Endothelial cell of umbilical vein (primary cell): ENCODE measurements around the gene SERPINA5. TPM values are rescaled to one million over a fixed set of nuclear protein-coding genes. Genes with fewer than 3 reads are reported as not detected.

Source experiments
- BruUV-seq: library from RNA; stranded (reverse); fragments of 400-500 nt; replicated peaks from 2 replicates; lab custom pipeline; 2021; lab: Mats Ljungman, UMichigan
- CTCF ChIA-PET: fragments of 300-600, 350-600 bp; sonication (Branson Sonifier 250); formaldehyde crosslinking; loops from one replicate; lab custom pipeline; 2021; ENCODE audit warnings: antibody characterized with exemption, inconsistent platforms; lab: Charles Lee
- POLR2A ChIA-PET: fragments of 300-600, 350-600 bp; sonication (Branson Sonifier 250); formaldehyde crosslinking; loops from one replicate; lab custom pipeline; 2021; ENCODE audit warnings: antibody characterized with exemption, inconsistent platforms; lab: Charles Lee
- DNase-seq: peaks from one replicate; pipeline ENCODE4 v3.0.0-alpha.2; 2011; ENCODE audit warnings: low read depth, low spot score
- FAIRE-seq: peaks from 2 replicates; lab custom pipeline; 2011; peaks lifted over from hg19 to GRCh38; lab: Jason Lieb, UNC
- H2AFZ ChIP-seq: 2 replicates; pipeline ENCODE4 v1.6.0; 2012; ENCODE audit warnings: low read depth, low read length, control low read depth, inconsistent platforms
- H3K27ac ChIP-seq: 2 replicates; pipeline ENCODE4 v1.5.1; 2011; ENCODE audit warnings: low read depth, mild to moderate bottlenecking, control low read depth, low read length, moderate library complexity; ENCODE audit not compliant: insufficient read depth
- H3K27me3 ChIP-seq, 2 experiments: 2 replicates each; pipeline versions ENCODE4 v1.6.0 to v1.6.1; 2011; ENCODE audit warnings: low read length in 2 of 2, mixed read lengths in 1 of 2; ENCODE audit not compliant: control insufficient read depth in 2 of 2, insufficient read depth in 2 of 2
- H3K36me3 ChIP-seq, 2 experiments: 2 replicates in 1 of 2; 3 replicates in 1 of 2; pipeline ENCODE4 v1.5.1; 2011; ENCODE audit warnings: low read length in 2 of 2, mild to moderate bottlenecking in 1 of 2, moderate library complexity in 1 of 2; ENCODE audit not compliant: control insufficient read depth in 2 of 2, insufficient read depth in 2 of 2; ENCODE audit errors: extremely low read depth in 1 of 2
- H3K4me1 ChIP-seq: 3 replicates; pipeline ENCODE4 v1.5.1; 2011; ENCODE audit warnings: mild to moderate bottlenecking, low read length; ENCODE audit not compliant: control insufficient read depth, insufficient read depth; ENCODE audit errors: extremely low read depth
- H3K4me2 ChIP-seq: 2 replicates; pipeline ENCODE4 v1.6.1; 2011; ENCODE audit warnings: low read length, control low read depth, mixed read lengths; ENCODE audit not compliant: insufficient read depth
- H3K4me3 ChIP-seq, 3 experiments: fragments of 200-600 bp in 1 of 3; sonication (generic), shearing (Covaris generic) in 1 of 3; replicated peaks in 1 of 3; 2 replicates each; pipeline ENCODE4 v1.5.1; 2011 to 2016; ENCODE audit warnings: control low read depth in 3 of 3, low read length in 3 of 3, mild to moderate bottlenecking in 2 of 3, inconsistent platforms in 1 of 3, low read depth in 1 of 3, moderate library complexity in 1 of 3; ENCODE audit not compliant: insufficient read depth in 1 of 3
- H3K79me2 ChIP-seq: 2 replicates; pipeline ENCODE4 v1.6.0; 2012; ENCODE audit warnings: low read length, inconsistent platforms; ENCODE audit not compliant: control insufficient read depth, insufficient read depth
- H3K9ac ChIP-seq: replicated peaks from 2 replicates; pipeline ENCODE3; 2011; ENCODE audit warnings: low read length, control low read depth; ENCODE audit not compliant: insufficient read depth; ENCODE audit errors: extremely low read depth
- H3K9me1 ChIP-seq: replicated peaks from 3 replicates; pipeline ENCODE4 v1.6.0; 2011; ENCODE audit warnings: mild to moderate bottlenecking, low read length; ENCODE audit not compliant: control insufficient read depth, insufficient read depth; ENCODE audit errors: extremely low read depth
- H3K9me3 ChIP-seq: replicated peaks from 2 replicates; pipeline ENCODE4 v1.5.1; 2012; ENCODE audit warnings: low read length, inconsistent platforms; ENCODE audit not compliant: control insufficient read depth, insufficient read depth
- H4K20me1 ChIP-seq: replicated peaks from 2 replicates; pipeline ENCODE3; 2011; ENCODE audit warnings: mild to moderate bottlenecking, low read length; ENCODE audit not compliant: control insufficient read depth, insufficient read depth; ENCODE audit errors: extremely low read depth
- EZH2 ChIP-seq: IDR thresholded peaks from 2 replicates; pipeline ENCODE4 v1.6.1; 2012; ENCODE audit warnings: borderline replicate concordance, low read depth, mild to moderate bottlenecking, moderate library complexity, low read length, inconsistent platforms; ENCODE audit not compliant: severe bottlenecking
- FOS ChIP-seq: IDR thresholded peaks from 2 replicates; pipeline ENCODE4 v1.6.1; 2011; ENCODE audit warnings: mild to moderate bottlenecking, low read length, moderate library complexity, borderline replicate concordance; ENCODE audit not compliant: insufficient read depth
- GATA2 ChIP-seq: IDR thresholded peaks from 2 replicates; pipeline ENCODE4 v1.7.0; 2011; ENCODE audit warnings: low read depth, mild to moderate bottlenecking, moderate library complexity, mixed read lengths, low read length; ENCODE audit not compliant: insufficient read length, insufficient read depth
- JUN ChIP-seq: IDR thresholded peaks from 2 replicates; pipeline ENCODE4 v1.6.1; 2011; ENCODE audit warnings: borderline replicate concordance, low read depth; ENCODE audit not compliant: insufficient read length, insufficient read depth
- MYC ChIP-seq: IDR thresholded peaks from one replicate; pipeline ENCODE4 v1.6.1; 2011; ENCODE audit warnings: mild to moderate bottlenecking, low read depth, low read length
- POLR2A ChIP-seq: IDR thresholded peaks from 2 replicates; pipeline ENCODE4 v1.6.1; 2012; ENCODE audit warnings: low read depth, mild to moderate bottlenecking, control low read depth, low read length
- POLR2AphosphoS5 ChIP-seq: IDR thresholded peaks from 2 replicates; pipeline ENCODE4 v1.6.1; 2012; ENCODE audit warnings: low read depth, mild to moderate bottlenecking, control low read depth, low read length, moderate library complexity; ENCODE audit not compliant: insufficient read depth
- dilution Hi-C: fragments of 300-500 bp; cut with MboI; formaldehyde crosslinking; loops from one replicate; pipeline ENCODE4 v1.15.0; 2019; ENCODE audit warnings: low sequenced_read_pairs; ENCODE audit not compliant: extremely low pct_ligation_motif_present
- intact Hi-C: fragments of 100-400 bp; cut with micrococcal nuclease; formaldehyde crosslinking; loops from one replicate; pipeline ENCODE4 v1.10.0; 2022
- polyA plus RNA-seq, 4 experiments: library from polyadenylated mRNA; depleted of rRNA in 3 of 4; stranded (reverse) in 3 of 4; unstranded in 1 of 4; fragments of >200 nt; gene quantifications; 2 replicates each; pipeline versions ENCODE4 v1.2.1 to v1.2.3, GENCODE V29; 2011 to 2012; ENCODE audit warnings: missing spikeins in 1 of 4
- total RNA-seq: library from RNA; stranded (reverse); gene quantifications from 2 replicates; pipeline ENCODE4 v1.2.3, GENCODE V29; 2021
- TF ChIP-seq, protein P1 (sequence below), 2 donors: IDR thresholded peaks; 1 replicate in 1 of 2; 2 replicates in 1 of 2; pipeline ENCODE4 v1.5.1; 2011; ENCODE audit warnings: low read length in 2 of 2, mild to moderate bottlenecking in 2 of 2, moderate library complexity in 2 of 2, control low read depth in 1 of 2, inconsistent platforms in 1 of 2, low read depth in 1 of 2; ENCODE audit not compliant: insufficient read depth in 1 of 2; ENCODE audit errors: extremely low read depth in 1 of 2
- TF ChIP-seq, protein P2 (sequence below): IDR thresholded peaks from 2 replicates; pipeline ENCODE4 v1.6.1; 2011; ENCODE audit not compliant: insufficient read depth, insufficient read length

Gene SERPINA5
- total and polyA plus RNA-seq, 2 donors (not counting 3 experiments of a cell fraction or from before 2014, with no cell fraction given), result 0.12 TPM; not detected in 1

DNA sequence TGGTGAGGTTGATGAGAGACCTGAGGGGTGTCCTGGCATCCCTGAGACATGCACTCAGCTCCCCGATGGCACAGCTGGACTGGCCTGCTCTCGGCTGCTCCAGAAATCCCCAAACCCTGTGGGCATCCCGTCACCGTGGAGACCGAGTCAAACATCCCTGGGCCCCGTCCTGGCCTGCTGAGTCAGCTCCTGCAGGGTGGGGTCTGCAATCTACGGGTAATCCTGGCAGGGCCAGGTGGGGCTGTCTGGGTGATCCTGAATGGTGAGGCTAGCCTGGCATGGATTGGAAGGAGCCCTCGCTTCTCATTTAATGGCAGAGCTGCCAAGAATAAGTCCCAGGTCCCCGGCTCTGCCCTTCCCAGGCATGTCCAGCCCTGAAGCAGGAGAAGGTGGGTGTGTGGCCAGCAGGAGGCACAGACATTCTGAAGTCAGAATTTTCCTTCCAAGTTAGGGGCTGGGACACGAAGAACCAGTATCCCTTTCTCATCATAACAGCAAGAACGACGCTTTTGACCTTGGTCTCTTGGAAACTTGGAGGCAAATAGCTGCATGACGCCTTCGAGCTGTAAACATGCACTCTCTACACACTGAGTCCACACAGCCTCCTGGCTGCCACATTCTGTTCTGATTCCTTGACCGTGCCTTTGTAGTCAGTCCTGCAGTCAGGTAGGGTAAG, 37.6 kb upstream of the SERPINA5 start:
- intact Hi-C loops (loop anchor here (2.0 to 10.0 kb wide), 3 partner anchors 57 to 409 kb away; no protein-coding TSS in a partner anchor), dilution Hi-C loops (no loop called here)
- no peaks in the 10 kb centered on the region for H3K36me3 ChIP-seq
- H4K20me1 ChIP-seq, result no peaks in the 10 kb centered on the region
- H3K79me2 ChIP-seq, result no peaks in the 10 kb centered on the region
- ChIA-PET CTCF (no interaction called here), POLR2A (no interaction called here)
- no peak overlapping the region for H3K9ac ChIP-seq
- no TSS peak for BruUV-seq
- H3K27me3 ChIP-seq, result no peaks in the 10 kb centered on the region
- DNase-seq (no peak), FAIRE-seq (no peak)
- no peak overlapping the region for H3K4me3 ChIP-seq
- no peaks in the 10 kb centered on the region for H3K9me1 ChIP-seq
- H3K27ac ChIP-seq, result no peak overlapping the region
- H3K4me1 ChIP-seq, result peaks cover 23% of the 10 kb centered on the region
- H3K4me2 ChIP-seq, result no peak overlapping the region
- H2AFZ ChIP-seq, result no peak overlapping the region
- no peaks in the 10 kb centered on the region for H3K9me3 ChIP-seq
- TF ChIP-seq POLR2A, result no peak
- TF ChIP-seq, protein P1, sequence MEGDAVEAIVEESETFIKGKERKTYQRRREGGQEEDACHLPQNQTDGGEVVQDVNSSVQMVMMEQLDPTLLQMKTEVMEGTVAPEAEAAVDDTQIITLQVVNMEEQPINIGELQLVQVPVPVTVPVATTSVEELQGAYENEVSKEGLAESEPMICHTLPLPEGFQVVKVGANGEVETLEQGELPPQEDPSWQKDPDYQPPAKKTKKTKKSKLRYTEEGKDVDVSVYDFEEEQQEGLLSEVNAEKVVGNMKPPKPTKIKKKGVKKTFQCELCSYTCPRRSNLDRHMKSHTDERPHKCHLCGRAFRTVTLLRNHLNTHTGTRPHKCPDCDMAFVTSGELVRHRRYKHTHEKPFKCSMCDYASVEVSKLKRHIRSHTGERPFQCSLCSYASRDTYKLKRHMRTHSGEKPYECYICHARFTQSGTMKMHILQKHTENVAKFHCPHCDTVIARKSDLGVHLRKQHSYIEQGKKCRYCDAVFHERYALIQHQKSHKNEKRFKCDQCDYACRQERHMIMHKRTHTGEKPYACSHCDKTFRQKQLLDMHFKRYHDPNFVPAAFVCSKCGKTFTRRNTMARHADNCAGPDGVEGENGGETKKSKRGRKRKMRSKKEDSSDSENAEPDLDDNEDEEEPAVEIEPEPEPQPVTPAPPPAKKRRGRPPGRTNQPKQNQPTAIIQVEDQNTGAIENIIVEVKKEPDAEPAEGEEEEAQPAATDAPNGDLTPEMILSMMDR (IDR thresholded peaks at IDR 0.05; ENCODE audit: extremely low read depth in 1 of 2, insufficient read depth in 1 of 2, low read depth in 1 of 2, low read length in 2 of 2), result no peak
- no peak for TF ChIP-seq JUN
- TF ChIP-seq FOS, result no peak
- TF ChIP-seq POLR2AphosphoS5, result no peak
- no peak for TF ChIP-seq EZH2
- TF ChIP-seq, protein P2, sequence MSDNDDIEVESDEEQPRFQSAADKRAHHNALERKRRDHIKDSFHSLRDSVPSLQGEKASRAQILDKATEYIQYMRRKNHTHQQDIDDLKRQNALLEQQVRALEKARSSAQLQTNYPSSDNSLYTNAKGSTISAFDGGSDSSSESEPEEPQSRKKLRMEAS, result no peak
- no peak for TF ChIP-seq MYC
- no peak for TF ChIP-seq GATA2
